HT1080 (cell line): ENCODE measurements around the gene DMKN. TPM values are rescaled to one million over a fixed set of nuclear protein-coding genes. Genes with fewer than 3 reads are reported as not detected.
A peak's percentile ranks its signal among the peaks of the same experiment; 100 is the strongest.
"Not testable (repeated sequence)": the region's sequence is repeated elsewhere in the genome, so short reads cannot be mapped to it uniquely, and the experiment has no call there.

ENCODE experiments used
- DNase-seq: peaks from one replicate; pipeline ENCODE4 v3.0.0-alpha.2; 2015; ENCODE audit warnings: low read depth
- total RNA-seq: library from RNA; depleted of rRNA; stranded (reverse); fragments of >200 nt; shearing (Covaris generic); gene quantifications from 2 replicates; pipeline ENCODE4 v1.2.3, GENCODE V29; 2014

The DMKN gene
- total RNA-seq, 1 experiment from 2014 or later: 34.4 TPM

DNA sequence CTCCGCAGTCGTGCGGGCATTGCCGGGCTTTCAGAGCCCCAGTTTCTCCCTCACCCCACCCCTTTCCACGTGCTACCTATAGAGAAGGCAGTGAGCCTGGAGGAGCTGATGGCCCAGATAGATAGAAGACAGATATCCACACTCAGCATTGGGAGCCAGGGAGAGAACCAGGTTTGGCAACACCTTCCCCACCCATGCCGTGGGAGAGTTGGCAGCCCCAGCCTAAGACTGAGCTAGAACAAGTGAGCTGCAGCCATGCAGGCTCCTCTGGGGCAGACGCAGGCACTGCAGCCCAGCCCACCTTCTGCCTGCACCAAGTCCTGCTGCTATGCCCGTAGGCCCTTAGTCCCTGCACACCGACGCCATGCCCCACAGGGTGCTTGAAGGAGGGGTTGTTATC lies 12.8 kb downstream of the DMKN start:
- DNase-seq: no peak

DNA sequence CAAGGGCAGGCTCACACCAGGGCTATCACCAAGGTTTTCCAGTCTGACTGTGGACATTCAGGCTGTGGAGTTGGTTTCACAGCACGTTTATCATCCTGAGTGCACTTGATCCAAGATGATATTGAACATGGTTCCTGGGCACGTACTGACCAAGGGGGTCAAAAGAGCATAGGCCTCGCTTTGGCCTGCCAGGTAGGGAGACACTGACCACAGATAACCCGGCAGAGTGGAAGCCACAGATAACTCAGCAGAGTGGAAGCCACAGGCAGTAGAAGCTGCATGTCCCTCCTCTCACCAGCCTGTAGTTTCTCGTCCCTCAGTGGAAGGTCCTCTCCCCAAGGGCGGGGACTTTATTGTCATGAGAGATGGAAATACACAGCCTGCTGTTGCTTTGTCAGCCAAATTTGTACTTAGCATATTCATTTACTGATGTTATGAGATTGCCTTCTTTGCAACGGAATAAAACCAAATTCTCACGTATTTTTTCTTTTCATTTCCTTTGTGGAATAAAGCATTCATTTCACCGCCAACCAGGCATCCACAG lies 14.4 kb downstream of the DMKN start:
- no peak for DNase-seq

DNA sequence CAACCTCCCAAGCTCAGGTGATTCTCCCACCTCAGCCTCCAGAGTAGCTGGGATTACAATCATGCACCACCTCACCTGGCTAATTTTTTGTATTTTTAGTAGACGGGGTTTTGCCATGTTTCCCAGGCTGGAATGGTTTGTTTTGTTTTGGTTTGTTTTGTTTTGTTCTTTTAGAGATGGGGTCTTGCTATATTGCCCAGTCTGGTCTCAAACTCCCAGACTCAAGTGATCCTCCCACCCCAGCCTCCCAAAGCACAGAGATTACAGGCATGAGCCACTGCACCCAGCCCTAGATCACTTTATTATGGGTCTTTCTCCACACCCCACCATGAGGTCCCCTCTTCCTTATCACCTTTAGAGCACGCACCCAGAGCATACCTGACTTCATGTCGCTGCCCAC lies 15.2 kb downstream of the DMKN start:
- DNase-seq: no peak

DNA sequence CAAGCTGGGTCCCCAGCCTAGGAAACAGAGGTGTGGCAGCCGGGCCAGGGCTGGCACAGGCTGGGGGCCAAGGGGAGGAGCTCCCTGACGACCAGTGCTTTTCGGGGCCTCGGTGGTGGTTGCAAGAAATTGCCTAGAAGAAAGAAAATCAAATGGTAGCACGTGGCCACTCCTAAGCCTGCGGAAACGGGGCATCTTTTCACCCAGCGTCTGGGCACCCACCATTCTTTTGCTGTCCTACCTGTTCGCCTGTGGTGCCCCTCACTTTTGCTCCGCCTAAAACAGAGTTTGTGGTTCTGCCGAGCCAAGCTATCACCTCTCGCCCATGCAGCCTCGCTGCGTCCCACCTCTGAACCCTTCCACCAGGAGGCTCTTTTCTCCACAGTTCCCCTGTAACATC lies 16.0 kb downstream of the DMKN start:
- DNase-seq: no peak

DNA sequence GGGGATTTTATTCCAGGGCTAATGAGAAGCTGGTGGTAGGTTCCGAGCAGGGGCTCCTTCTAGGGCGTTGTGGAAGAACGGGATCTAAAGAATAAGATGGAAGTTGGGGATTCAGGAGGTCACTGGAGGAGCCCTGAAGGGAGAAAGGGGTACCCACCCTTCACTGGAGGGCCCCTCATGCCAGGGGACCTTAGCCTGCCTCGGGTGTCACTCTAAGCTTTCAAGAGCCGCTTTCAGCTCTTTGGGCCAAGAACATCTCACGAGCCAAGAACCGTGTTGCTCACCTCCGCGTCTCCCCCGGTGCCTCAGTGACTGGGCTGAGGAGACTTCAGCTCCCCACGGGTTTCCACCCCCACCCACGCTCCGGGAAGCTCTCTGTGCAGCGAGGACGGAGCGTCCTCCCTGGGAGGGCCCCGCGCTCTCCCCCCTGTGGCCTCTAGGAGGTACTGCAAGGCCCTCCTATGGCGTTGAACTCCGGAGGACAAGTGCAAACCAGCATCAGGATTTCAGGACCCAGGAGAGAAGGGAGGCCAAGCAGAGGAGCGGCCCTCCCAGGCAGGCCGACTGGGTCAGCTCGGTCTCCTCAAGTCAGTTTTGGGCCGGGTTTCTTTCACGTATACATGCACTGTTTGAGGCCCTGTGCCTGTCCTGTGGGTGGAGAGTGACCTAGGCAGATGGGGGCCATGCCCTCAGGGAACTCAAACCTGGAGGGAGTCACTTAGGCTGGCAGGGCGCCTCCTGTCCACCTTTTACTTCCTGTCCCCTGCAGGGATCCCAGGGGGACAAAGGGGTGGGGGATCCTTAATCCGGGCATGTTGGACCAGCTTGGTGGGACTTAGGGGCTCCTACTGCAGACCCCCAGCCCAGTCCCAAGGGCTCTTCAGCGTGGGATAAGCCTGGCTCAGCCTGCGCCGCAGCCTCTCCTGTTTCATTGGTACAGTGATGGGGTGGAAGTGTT lies 18.1 kb downstream of the DMKN start:
- peak; percentile 44 for DNase-seq

DNA sequence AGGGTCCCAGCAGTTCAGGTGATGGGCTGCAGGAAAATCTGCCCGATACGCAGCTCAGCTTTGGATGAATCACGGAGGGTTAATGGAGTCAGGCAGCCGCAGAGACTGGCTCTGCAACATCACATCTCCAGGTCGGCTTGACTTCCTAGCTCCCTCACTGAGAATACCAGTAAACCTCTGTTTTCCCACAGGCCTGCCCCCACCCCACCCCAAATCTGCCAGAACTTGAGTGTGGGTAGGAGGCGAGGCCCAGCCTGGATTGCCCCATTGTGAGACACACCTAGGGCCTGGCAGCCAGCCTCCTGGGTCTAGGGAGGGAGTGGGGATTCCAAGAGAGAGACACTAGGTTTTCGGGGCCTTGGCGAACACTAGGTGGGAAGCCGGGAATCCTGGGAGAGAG lies 19.5 kb downstream of the DMKN start:
- no peak for DNase-seq

DNA sequence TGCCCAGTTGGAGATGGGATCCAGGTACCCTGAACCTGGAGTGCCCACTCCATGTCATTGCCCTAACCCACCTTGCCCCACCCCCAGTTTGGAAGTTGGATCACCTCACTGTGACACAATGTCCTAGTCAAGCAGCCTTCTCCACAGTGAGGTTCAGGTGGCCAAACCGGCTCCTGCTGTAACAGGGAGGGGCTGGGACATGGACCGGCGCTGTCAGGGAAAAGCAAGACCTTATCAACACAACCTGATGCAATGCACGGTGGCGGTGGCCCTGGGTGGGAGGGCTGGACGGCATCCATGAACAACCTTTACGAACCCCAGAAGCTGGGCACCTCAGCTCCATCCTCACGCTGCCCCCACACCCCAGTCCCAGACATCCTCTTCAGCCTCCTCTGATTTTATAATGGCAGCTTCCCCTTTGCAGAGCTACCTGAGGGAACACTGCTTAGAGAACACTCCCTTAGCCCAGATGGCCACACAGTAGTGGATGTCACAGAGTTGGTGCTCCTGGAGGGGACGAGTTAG lies 21.6 kb downstream of the DMKN start:
- no peak for DNase-seq

DNA sequence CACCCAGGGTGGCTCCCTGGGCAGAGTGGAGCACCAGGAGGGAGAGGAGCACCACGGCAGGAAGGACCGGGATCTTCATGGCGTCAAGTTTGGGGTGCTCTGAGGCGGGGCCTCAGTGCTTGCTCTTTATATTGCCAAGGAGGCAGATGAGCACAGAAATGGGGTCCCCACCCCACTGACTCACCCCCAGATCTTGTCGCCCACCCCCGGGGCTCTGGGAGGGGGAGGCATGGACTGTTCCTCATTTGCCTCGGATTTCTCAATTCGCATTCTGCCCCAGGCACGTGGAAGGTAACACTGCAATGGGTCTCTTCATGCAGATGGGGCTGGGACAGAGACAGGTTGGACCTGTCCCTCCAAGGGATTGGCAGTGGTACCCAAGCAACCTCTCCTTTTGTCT lies 23.1 kb downstream of the DMKN start, which contains the start of gene KRTDAP:
Gene KRTDAP (minus strand): TSS at position 101 of the 400 bp plus-strand sequence. CDS start 22 bp downstream, at position 79.
- no peak for DNase-seq

DNA sequence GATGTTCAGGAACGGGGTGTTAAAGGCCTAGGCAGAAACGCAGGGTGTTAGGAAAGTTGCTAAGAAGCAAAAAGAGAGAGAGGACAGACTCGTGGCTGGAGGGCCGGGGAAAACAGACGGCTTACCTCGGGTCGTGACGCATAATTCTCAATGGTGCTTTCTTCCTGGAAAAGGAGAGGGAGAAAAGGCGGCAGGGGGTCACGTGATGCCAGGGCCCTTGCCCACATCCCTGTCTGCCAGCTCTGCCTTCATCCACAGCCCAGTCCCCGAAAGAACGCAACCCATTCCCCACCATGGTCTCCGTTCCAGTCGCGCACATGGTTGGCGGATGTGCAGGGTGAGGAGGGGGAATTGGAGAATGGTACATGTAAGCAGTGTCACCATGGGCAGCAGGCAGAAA lies 24.8 kb downstream of the DMKN start:
- DNase-seq: no peak

DNA sequence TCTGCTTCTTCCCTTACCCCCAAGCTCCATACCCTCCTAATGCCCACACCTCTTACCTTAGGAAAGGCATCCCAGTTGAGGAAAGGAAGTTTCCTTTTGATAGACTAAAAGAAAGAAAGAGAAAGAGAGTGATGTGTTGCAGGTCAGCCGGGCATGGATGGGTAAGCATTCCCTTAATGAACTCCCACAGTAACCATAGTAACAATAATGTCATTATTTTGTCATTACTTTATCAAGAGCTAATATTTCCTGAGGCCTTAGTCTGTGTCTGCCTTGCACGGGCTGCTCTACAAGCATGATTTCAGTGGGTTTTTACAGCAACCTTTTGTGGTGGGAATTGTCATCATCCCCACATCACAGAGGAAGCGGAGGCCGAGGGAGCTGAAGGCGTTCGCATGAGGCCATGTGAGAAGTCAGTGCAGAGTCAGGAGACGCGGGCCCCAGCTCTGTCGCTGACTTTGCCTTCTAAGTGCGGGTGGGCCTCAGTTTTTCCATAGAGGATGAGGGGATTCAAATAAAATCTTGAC lies 25.7 kb downstream of the DMKN start:
- DNase-seq: no peak

DNA sequence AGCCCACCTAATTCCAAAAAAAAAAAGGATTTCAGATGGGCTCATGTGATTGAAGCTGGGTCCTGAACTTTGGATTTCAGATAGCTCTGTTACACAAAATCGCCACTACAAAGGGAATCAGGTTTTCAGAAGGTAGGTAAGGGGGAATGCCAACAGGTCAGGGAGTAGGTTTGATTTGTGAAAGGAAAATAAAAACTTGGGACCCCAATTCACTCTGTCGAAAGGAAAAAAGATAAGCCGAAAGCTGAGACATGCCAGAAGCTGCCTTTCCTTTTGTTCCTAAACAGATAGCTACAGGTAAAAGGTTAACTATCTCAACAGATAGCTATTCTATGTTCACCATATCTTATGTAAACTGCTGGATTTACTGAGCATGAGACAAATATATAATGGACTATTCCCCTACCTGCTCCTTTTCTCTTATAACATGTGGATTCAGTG lies 27.2 kb downstream of the DMKN start:
- DNase-seq: no peak

DNA sequence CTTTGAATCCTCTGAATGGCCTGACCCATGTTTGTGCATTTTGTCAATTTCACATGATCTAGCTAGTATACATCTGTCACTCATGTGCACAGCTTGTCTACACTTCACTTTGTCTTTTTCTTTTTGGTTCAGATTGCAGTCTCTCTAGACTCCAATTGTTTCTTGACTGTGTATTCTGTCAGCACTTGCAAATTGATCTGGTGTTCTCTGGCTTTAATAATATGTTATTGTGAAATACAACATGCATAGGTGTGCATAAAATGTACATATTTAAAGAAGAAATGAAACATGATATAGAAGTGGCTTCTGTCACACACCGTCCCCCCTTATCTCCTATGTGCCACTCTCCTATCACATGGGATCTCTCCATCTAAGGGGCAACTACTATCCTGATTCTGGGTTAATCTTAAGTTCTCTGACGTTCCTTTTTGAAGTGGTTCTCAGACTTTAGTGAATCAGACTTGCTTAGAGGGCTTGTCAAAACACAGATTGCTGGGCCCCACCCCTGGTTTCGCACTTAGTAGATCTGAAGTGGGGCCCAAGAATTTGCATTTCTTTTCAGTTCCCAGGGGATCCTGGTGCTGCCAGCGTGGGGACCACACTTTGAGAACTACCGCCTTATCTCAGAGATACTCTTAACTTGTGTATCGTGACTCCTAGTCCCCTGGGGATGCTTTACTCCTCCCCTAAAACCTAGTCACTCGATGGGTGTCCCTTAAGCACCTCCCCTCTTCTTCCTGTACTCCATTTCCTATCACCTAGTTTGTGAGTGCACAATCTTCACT lies 29.0 kb downstream of the DMKN start:
- no peak for DNase-seq

DNA sequence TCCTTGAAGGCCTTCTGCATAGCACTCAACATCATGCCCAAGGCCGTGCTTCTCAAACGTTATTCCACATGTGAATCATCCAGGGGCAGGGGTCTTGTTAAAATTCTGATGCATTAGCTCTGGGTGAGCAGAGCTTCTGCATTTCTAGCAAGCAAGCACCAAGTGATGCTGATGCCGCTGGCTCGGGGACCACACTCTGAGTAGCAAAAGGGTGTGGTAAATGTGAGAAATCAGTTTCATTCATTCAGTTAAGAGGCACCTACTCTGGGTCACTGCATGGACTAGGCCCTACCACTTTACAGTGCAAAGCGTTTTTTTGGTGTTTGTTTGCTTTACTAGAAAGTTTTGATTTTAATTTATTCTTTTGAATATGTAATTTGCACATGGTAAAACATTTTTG lies 30.4 kb downstream of the DMKN start:
- DNase-seq: no peak

DNA sequence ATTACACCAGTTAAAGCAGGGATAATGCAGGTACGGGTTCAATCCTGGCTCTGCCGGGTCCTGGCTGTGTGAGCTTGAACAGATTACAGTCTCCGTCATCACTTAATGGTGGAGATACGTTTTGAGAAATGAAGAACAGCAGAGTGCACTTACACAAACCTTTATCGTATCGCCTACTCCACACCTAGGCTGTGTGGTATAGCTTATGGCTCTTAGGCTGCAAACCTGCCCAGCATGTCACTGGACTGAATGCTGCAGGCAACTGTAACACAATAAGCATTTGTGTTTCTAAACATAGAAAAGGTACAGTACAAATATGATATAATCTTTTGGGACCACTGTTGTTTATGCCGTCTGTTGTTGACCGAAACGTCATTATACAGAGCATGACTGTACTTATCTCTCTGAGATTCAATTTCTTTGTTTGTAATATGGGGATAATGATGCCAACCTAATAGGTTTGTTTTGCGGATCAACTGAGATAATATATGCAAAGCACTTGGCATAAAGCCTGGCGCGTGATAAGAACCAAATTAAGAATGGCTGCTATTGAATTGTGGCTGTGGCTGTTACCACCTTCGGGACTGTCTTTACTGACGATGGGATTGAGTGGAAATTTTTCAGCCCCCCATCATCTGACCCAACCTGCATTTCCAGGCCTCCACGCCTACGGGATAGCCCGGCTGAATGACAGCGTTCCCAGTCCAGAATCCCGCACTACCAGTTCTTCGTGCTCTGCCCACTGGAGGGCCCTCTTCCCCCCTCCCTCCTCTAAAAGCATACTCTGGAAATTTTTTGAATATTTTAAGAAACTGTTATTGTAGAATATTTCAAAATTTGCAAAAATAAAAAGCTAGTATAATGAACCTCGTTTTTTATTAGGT lies 34.4 kb downstream of the DMKN start:
- no peak for DNase-seq

DNA sequence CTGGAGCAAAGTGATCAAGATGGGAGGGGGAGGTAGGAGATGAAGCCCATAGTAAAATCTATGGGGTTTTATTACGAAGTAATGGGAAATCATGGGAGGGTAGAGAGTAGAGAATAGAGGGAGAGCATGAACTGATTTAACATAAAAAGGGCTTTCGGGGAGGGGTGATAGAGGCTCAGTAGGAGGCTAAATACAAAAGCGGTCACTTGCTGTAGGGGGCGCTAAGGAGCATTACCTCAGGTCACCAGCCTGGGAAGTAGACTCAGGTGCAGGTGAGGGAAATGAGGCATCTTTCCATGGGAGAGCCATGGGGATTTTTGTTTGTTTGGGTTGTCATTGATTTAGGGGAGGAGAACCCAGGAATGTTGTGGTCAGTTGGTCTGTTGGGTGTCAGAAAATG lies 37.3 kb downstream of the DMKN start:
- no peak for DNase-seq

DNA sequence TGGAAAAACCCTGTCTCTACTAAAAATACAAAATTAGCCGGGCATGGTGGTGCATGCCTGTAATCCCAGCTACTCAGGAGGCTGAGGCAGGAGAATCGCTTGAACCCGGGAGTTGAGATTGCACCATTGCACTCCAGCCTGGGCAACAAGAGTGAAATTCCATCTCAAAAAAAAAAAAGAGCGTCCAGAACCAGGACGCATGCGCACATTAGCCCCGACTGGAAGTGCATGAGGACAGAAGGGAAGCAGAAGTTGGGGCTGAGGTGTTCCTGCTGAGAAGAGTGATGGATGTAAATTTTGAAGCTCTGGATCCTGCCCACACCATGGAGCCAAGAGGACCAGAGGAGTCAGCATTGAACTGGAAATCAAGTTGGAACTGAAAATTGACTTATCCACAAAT lies 38.9 kb downstream of the DMKN start:
- DNase-seq: not testable (repeated sequence)

DNA sequence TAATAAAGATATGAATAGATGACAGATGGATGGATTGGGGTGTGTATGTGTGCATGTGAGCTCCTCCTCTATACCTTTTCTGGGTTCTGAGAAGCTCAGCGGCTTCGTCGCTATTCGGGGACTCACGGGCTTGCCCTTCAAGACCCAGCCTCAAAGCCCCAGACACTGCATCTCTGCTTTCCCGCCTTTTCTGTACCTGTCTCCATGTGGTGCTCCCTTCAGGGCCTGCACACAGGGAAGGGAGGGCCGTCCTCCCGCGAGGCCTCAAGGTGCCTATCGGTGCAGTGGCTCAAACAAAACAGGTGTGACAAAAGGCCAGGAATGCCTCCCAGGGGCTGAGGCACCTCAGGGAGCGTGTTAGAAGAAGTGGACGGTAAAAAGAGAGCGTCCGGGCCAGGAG lies 39.3 kb downstream of the DMKN start:
- DNase-seq: no peak

DNA sequence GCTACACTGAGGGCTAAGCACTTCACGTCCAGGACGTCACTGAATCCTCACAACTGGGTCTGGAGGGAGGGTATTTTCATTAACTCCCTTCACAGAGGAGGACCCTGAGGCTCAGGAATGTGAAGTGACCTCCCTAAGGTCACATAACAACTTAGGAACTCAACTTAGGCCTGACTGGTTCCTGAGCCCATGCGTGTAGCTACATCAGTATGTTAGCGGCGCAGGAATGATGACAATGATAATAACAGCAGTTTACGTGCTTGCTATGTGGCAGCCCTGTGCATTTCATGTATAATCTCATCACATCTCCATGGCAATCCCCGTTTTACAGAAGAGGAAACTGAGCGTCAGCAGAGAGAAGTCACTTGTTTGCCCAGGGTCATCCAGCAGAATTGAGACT lies 41.5 kb downstream of the DMKN start:
- no peak for DNase-seq

DNA sequence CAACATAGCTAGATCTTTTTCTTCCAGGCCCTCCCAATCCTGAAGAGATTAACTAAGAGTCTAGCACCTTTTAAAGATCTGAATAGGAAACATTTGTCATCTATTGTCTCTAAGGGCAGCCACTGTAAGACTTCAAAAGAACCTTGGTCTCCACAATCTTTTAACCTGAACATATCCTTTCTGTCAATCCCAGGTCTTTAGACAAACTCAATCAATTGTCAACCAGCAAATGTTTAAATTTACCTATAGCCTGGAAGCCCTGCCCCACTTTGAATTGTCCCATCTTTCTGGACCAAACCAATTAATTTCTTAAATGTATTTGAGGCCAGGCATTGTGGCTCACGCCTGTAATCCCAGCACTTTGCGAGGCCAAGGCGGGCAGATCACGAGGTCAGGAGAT lies 42.4 kb downstream of the DMKN start:
- not testable (repeated sequence) for DNase-seq

DNA sequence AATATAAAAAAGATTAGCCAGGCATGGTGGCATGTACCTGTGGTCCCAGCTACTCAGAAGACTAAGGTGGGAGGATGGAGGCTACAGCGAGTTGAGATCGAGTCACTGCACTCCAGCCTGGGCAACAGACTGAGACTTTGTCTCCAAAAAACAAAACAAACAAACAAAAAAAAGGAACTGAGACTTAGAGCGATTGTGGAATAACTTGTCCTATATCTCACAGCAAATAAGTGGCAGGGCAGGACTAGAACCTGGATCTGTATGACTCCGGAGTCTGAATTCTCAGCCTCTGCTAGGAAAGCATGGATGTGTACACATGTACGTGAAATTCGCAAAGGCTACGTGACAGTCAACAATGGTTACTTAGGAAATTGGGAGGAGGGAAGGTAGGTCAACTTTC lies 43.3 kb downstream of the DMKN start:
- DNase-seq: no peak

DNA sequence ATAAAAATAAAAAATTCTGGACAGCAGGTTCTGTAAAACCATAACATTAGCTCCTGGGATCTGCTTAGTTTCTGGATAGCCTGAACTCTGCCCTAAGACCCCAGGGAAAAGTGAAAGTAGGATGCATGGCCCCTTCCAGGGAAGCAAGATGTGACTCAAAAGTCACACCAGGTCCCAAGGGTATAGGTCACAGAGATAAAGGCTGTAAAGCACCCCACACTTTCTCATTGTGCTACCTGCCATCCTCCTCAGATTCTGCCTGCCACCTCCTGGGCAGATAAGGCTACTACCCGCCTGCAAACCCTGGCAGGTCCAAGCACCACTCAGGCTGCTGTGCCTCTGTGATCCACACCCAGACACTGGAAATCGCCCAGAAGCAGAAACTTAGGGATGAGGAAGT lies 44.8 kb downstream of the DMKN start:
- peak; percentile 43 for DNase-seq
